HepG2 (cell line): ENCODE results near the gene KCNIP4. TPM values are rescaled to one million over a fixed set of nuclear protein-coding genes. Genes with fewer than 3 reads are reported as not detected.

Experiments
- ATAC-seq: fragments of 200-7000 bp; cut with Tn5 transposase; 3 replicates; pipeline ENCODE4 v1.9.1; 2020; ENCODE audit warnings: mild to moderate bottlenecking, moderate library complexity
- BruUV-seq: library from RNA; stranded (reverse); fragments of 400-500 nt; replicated peaks from 2 replicates; lab custom pipeline; 2021; lab: Mats Ljungman, UMichigan
- CTCF ChIA-PET: fragments of 300-600 bp; formaldehyde crosslinking; extraction: SDS; loops from one replicate; lab custom pipeline; 2021; ENCODE audit warnings: low total read pairs, inconsistent platforms, low intra/inter-chr PET ratio; lab: Yijun Ruan, JAX
- POLR2A ChIA-PET: fragments of 350-600 bp; sonication (Branson Sonifier 250); formaldehyde crosslinking; loops from one replicate; lab custom pipeline; 2020; ENCODE audit warnings: antibody characterized with exemption, inconsistent platforms; lab: Yijun Ruan, JAX
- DNase-seq: peaks from one replicate; pipeline ENCODE4 v3.0.0-alpha.2; 2015; ENCODE audit warnings: low spot score
- FAIRE-seq: peaks from 3 replicates; lab custom pipeline; 2011; peaks lifted over from hg19 to GRCh38; lab: Jason Lieb, UNC
- H2AFZ ChIP-seq: one replicate; pipeline ENCODE4 v1.6.1; 2011; ENCODE audit warnings: low read length, inconsistent platforms
- H3K27ac ChIP-seq: fragments of 300-600 bp; 3 replicates; pipeline ENCODE4 v1.8.0; 2011; ENCODE audit warnings: mixed run types, mild to moderate bottlenecking, mixed read lengths, low read length, inconsistent platforms; ENCODE audit not compliant: insufficient read depth; ENCODE audit errors: extremely low read length
- H3K27me3 ChIP-seq, 2 experiments: fragments of 200-600 bp in 1 of 2; 2 replicates in 1 of 2; 3 replicates in 1 of 2; pipeline versions ENCODE4 v1.6.0 to v1.8.0; 2011; ENCODE audit warnings: low read length in 2 of 2, mild to moderate bottlenecking in 2 of 2, moderate library complexity in 2 of 2, inconsistent platforms in 1 of 2; ENCODE audit not compliant: insufficient read depth in 2 of 2, control insufficient read depth in 1 of 2
- H3K36me3 ChIP-seq, 2 experiments: fragments of 200-600 bp in 1 of 2; replicated peaks in 1 of 2; 2 replicates in 1 of 2; 3 replicates in 1 of 2; pipeline versions ENCODE4 v1.5.1 to v1.8.0; 2011; ENCODE audit warnings: low read length in 2 of 2, inconsistent platforms in 1 of 2; ENCODE audit not compliant: insufficient read depth in 2 of 2, control insufficient read depth in 1 of 2
- H3K4me1 ChIP-seq: 2 replicates; pipeline ENCODE4 v1.5.1; 2012; ENCODE audit warnings: low read length, inconsistent platforms; ENCODE audit not compliant: insufficient read depth
- H3K4me2 ChIP-seq: 2 replicates; pipeline ENCODE4 v1.6.0; 2011; ENCODE audit warnings: low read depth, low read length, inconsistent platforms
- H3K4me3 ChIP-seq, 3 experiments: fragments of 200-600 bp in 1 of 3; sonication (generic), shearing (Covaris generic) in 1 of 3; replicated peaks in 1 of 3; 2 replicates each; pipeline ENCODE4 v1.5.1; 2011 to 2016; ENCODE audit warnings: low read length in 3 of 3, inconsistent platforms in 2 of 3, low read depth in 2 of 3, mild to moderate bottlenecking in 2 of 3, control low read depth in 1 of 3, mixed read lengths in 1 of 3; ENCODE audit not compliant: insufficient read depth in 1 of 3
- H3K79me2 ChIP-seq: one replicate; pipeline ENCODE4 v1.6.1; 2011; ENCODE audit warnings: low read length, inconsistent platforms; ENCODE audit not compliant: insufficient read depth
- H3K9ac ChIP-seq: 2 replicates; pipeline ENCODE4 v1.6.0; 2011; ENCODE audit warnings: mild to moderate bottlenecking, low read depth, low read length, inconsistent platforms; ENCODE audit not compliant: insufficient read depth
- H3K9me3 ChIP-seq: 2 replicates; pipeline ENCODE4 v1.5.1; 2012; ENCODE audit warnings: mild to moderate bottlenecking, low read length
- H4K20me1 ChIP-seq: 2 replicates; pipeline ENCODE4 v1.6.0; 2011; ENCODE audit warnings: inconsistent platforms, mild to moderate bottlenecking, low read length, moderate library complexity; ENCODE audit not compliant: insufficient read depth
- FLYWCH1 ChIP-seq: sonication (generic); formaldehyde crosslinking; IDR thresholded peaks from 2 replicates; pipeline ENCODE4 v1.8.1; 2023; ENCODE audit warnings: mild to moderate bottlenecking, missing genetic modification reagents
- GATAD1 ChIP-seq: IDR thresholded peaks from 2 replicates; pipeline ENCODE4 v1.6.1; 2016; ENCODE audit warnings: missing genetic modification reagents, missing compliant biosample characterization
- KDM1A ChIP-seq: IDR thresholded peaks from 2 replicates; pipeline ENCODE4 v1.6.1; 2016; ENCODE audit warnings: missing compliant biosample characterization
- MEF2D ChIP-seq: sonication (generic); formaldehyde crosslinking; IDR thresholded peaks from 2 replicates; pipeline ENCODE4 v1.5.1; 2020; ENCODE audit warnings: mild to moderate bottlenecking, missing genetic modification reagents
- PCBP1 ChIP-seq: fragments of 200-400 bp; formaldehyde crosslinking; IDR thresholded peaks from 2 replicates; pipeline ENCODE4 v1.6.1; 2017; ENCODE audit warnings: mild to moderate bottlenecking, low read depth, low read length, borderline replicate concordance
- RARG ChIP-seq: sonication (generic); formaldehyde crosslinking; IDR thresholded peaks from 2 replicates; pipeline ENCODE4 v1.4.0; 2020; ENCODE audit warnings: low read depth, mild to moderate bottlenecking, missing genetic modification reagents
- SMYD3 ChIP-seq: sonication (generic); formaldehyde crosslinking; IDR thresholded peaks from 2 replicates; pipeline ENCODE4 v1.8.1; 2023; ENCODE audit warnings: mild to moderate bottlenecking, missing genetic modification reagents
- SP140L ChIP-seq: sonication (generic); formaldehyde crosslinking; IDR thresholded peaks from 2 replicates; pipeline ENCODE4 v1.4.0; 2020; ENCODE audit warnings: missing genetic modification reagents, borderline replicate concordance
- TEAD2 ChIP-seq: sonication (generic); formaldehyde crosslinking; IDR thresholded peaks from 2 replicates; pipeline ENCODE4 v1.9.0; 2021; ENCODE audit warnings: missing genetic modification reagents
- TEAD3 ChIP-seq: optimal IDR thresholded peaks from 2 replicates; pipeline ENCODE3; 2016; ENCODE audit warnings: borderline replicate concordance
- TMF1 ChIP-seq: sonication (generic); formaldehyde crosslinking; IDR thresholded peaks from 2 replicates; pipeline ENCODE4 v1.8.1; 2022; ENCODE audit warnings: low read depth, missing genetic modification reagents
- YEATS4 ChIP-seq: sonication (generic); formaldehyde crosslinking; IDR thresholded peaks from 2 replicates; pipeline ENCODE4 v1.4.0; 2020; ENCODE audit warnings: missing genetic modification reagents, borderline replicate concordance
- ZBTB37 ChIP-seq: sonication (generic); formaldehyde crosslinking; IDR thresholded peaks from 2 replicates; pipeline ENCODE4 v1.4.0; 2020; ENCODE audit warnings: mild to moderate bottlenecking, missing genetic modification reagents
- ZNF33B ChIP-seq: sonication (generic); formaldehyde crosslinking; IDR thresholded peaks from 2 replicates; pipeline ENCODE4 v1.5.1; 2020; ENCODE audit warnings: mild to moderate bottlenecking, missing genetic modification reagents
- ZSCAN9 ChIP-seq: IDR thresholded peaks from 2 replicates; pipeline ENCODE4 v1.6.1; 2016; ENCODE audit warnings: borderline replicate concordance
- WGBS: methylation state at CpG from one replicate; pipeline ENCODE4 v1.1.6; 2017; ENCODE audit warnings: low lambda C conversion rate; 5-methylcytosine and 5-hydroxymethylcytosine counted together
- in situ Hi-C: cut with HindIII; loops from 2 replicates; pipeline ENCODE4 v1.10.0; 2017; ENCODE audit warnings: low pct_unique_long_range_greater_than_20kb; ENCODE audit not compliant: extremely low pct_ligation_motif_present
- intact Hi-C: fragments of 100-400 bp; cut with micrococcal nuclease; formaldehyde crosslinking; loops from one replicate; pipeline ENCODE4 v1.10.0; 2022; ENCODE audit not compliant: unreplicated experiment
- polyA plus RNA-seq, 8 experiments: library from polyadenylated mRNA; depleted of rRNA in 3 of 8; stranded (reverse) in 7 of 8; unstranded in 1 of 8; fragments of >200 nt; fragmentation: Illumina TruSeq in 4 of 8; extraction: Trizol in 4 of 8; gene quantifications; 2 replicates each; pipeline versions ENCODE4 v1.2.1 to v1.2.3, GENCODE V29; 2011 to 2016; ENCODE audit warnings: low read depth in 4 of 8, missing spikeins in 1 of 8, mixed read lengths in 1 of 8; ENCODE audit not compliant: insufficient read depth in 1 of 8
- total RNA-seq, 5 experiments: library from RNA; depleted of rRNA; stranded (reverse); fragments of >200 nt; fragmentation: Illumina TruSeq; extraction: Trizol; gene quantifications; 2 replicates each; pipeline ENCODE4 v1.2.3, GENCODE V29; 2016; ENCODE audit warnings: low read depth in 1 of 5

The KCNIP4 gene
- total and polyA plus RNA-seq, 2 of the 13 experiments (the other 11 are each of a cell fraction or from before 2014, with no cell fraction given) = 0.09 TPM; not detected in 1

GRCh38 chr4:21699446-21699845, 249.1 kb downstream of the KCNIP4 start:
- no peak for TF ChIP-seq ZNF33B
- TF ChIP-seq TMF1 (CRISPR knock-in tag) = no peak
- TF ChIP-seq GATAD1 (CRISPR knock-in tag) = no peak
- TF ChIP-seq SP140L (CRISPR knock-in tag) = no peak
- no TSS peak for BruUV-seq
- Histone ChIP-seq H4K20me1 (no peaks in the 10 kb centered on the region), H3K36me3 (no peaks in the 10 kb centered on the region), H3K4me1 (no peaks in the 10 kb centered on the region), H3K27ac (no peak overlapping the region), H3K9me3 (no peaks in the 10 kb centered on the region), H3K4me2 (no peak overlapping the region), H3K79me2 (no peaks in the 10 kb centered on the region), H3K27me3 (no peaks in the 10 kb centered on the region), H2AFZ (no peak overlapping the region), H3K9ac (no peak overlapping the region), H3K4me3 (no peak overlapping the region)
- ATAC-seq (no peak), DNase-seq (no peak), FAIRE-seq (no peak)
- in situ Hi-C loops (no loop called here), intact Hi-C loops (no loop called here)
- 0% methylated on average over 4 of the region's 4 CpGs for WGBS
- ChIA-PET CTCF (no interaction called here), POLR2A (no interaction called here)

GRCh38 chr4:21697583-21697982, 251.0 kb downstream of the KCNIP4 start:
- intact Hi-C loops (no loop called here), in situ Hi-C loops (no loop called here)
- no peaks in the 10 kb centered on the region for H3K9me3 ChIP-seq
- BruUV-seq = no TSS peak
- WGBS = 6% methylated on average over 10 of the region's 10 CpGs
- no peak for TF ChIP-seq SMYD3
- TF ChIP-seq KDM1A (CRISPR knock-in tag) = no peak
- no peak for TF ChIP-seq ZSCAN9
- no peak for TF ChIP-seq YEATS4 (CRISPR knock-in tag)
- no peak for TF ChIP-seq PCBP1
- no peak for TF ChIP-seq RARG (CRISPR knock-in tag)
- TF ChIP-seq MEF2D = no peak
- TF ChIP-seq FLYWCH1 (CRISPR knock-in tag) = no peak
- no peak for TF ChIP-seq TEAD2 (CRISPR knock-in tag)
- no peak for TF ChIP-seq ZBTB37 (CRISPR knock-in tag)
- TF ChIP-seq TEAD3 (CRISPR knock-in tag) = no peak
- no peaks in the 10 kb centered on the region for H3K36me3 ChIP-seq
- H3K9ac ChIP-seq = no peak overlapping the region
- ATAC-seq (no peak), DNase-seq (no peak), FAIRE-seq (no peak)
- H4K20me1 ChIP-seq = no peaks in the 10 kb centered on the region
- no peaks in the 10 kb centered on the region for H3K27me3 ChIP-seq
- no peak overlapping the region for H3K4me3 ChIP-seq
- H3K4me2 ChIP-seq = no peak overlapping the region
- no peak overlapping the region for H2AFZ ChIP-seq
- no peaks in the 10 kb centered on the region for H3K4me1 ChIP-seq
- no peaks in the 10 kb centered on the region for H3K79me2 ChIP-seq
- CTCF ChIA-PET = no interaction called here
- no peak overlapping the region for H3K27ac ChIP-seq
- POLR2A ChIA-PET = no interaction called here
